Liver (tissue), 9 donors: ENCODE measurements around the gene CEP250. TPM values are rescaled to one million over a fixed set of nuclear protein-coding genes. Genes with fewer than 3 reads are reported as not detected.

Experiments
- DNase-seq: peaks from one replicate; pipeline ENCODE4 v3.0.0-alpha.2; 2017; ENCODE audit warnings: low spot score
- H3K27ac ChIP-seq, 2 donors: one replicate each; pipeline ENCODE4 v1.7.0; 2013; ENCODE audit warnings: inconsistent platforms in 2 of 2, low read length in 2 of 2, control low read depth in 1 of 2, low read depth in 1 of 2, mild to moderate bottlenecking in 1 of 2
- H3K27me3 ChIP-seq, 4 donors: one replicate each; pipeline versions ENCODE4 v1.6.1 to v1.7.0; 2013; ENCODE audit warnings: low read length in 3 of 4, inconsistent platforms in 1 of 4, mild to moderate bottlenecking in 1 of 4, moderate library complexity in 1 of 4; ENCODE audit not compliant: control insufficient read depth in 4 of 4, insufficient read depth in 4 of 4
- H3K36me3 ChIP-seq, 4 donors: one replicate each; pipeline versions ENCODE4 v1.6.1 to v1.7.0; 2013; ENCODE audit warnings: low read length in 3 of 4, mild to moderate bottlenecking in 3 of 4, low read depth in 1 of 4, moderate library complexity in 1 of 4; ENCODE audit not compliant: control insufficient read depth in 4 of 4, insufficient read depth in 3 of 4
- H3K4me1 ChIP-seq, 4 donors: one replicate each; pipeline versions ENCODE4 v1.6.1 to v1.7.0; 2013; ENCODE audit warnings: low read length in 3 of 4, mild to moderate bottlenecking in 3 of 4, moderate library complexity in 1 of 4; ENCODE audit not compliant: control insufficient read depth in 4 of 4, insufficient read depth in 4 of 4
- H3K4me3 ChIP-seq, 3 donors: one replicate each; pipeline versions ENCODE4 v1.6.1 to v1.7.0; 2013; ENCODE audit warnings: low read length in 3 of 3, control low read depth in 1 of 3, low read depth in 1 of 3, mild to moderate bottlenecking in 1 of 3
- H3K9ac ChIP-seq, 2 donors: one replicate each; pipeline ENCODE4 v1.7.0; 2013; ENCODE audit warnings: low read length in 2 of 2, mild to moderate bottlenecking in 2 of 2, moderate library complexity in 2 of 2, control low read depth in 1 of 2, low read depth in 1 of 2
- H3K9me3 ChIP-seq, 4 donors: one replicate each; pipeline versions ENCODE4 v1.6.1 to v1.7.0; 2013; ENCODE audit warnings: low read length in 3 of 4; ENCODE audit not compliant: control insufficient read depth in 4 of 4
- CTCF ChIP-seq: fragments of 150-350 bp; IDR thresholded peaks from 2 replicates; pipeline ENCODE4 v1.5.1; 2017; ENCODE audit warnings: improper control_type of control experiment, low read depth, low read length; ENCODE audit not compliant: missing input control
- FOXA2 ChIP-seq: IDR thresholded peaks from 2 replicates; pipeline ENCODE4 v1.6.1; 2016; ENCODE audit warnings: antibody characterized with exemption
- GABPA ChIP-seq, 2 donors: IDR thresholded peaks in 1 of 2; conservative IDR thresholded peaks in 1 of 2; 2 replicates each; pipeline ENCODE4 v1.6.1; 2016; ENCODE audit warnings: antibody characterized with exemption in 2 of 2, mild to moderate bottlenecking in 1 of 2, moderate library complexity in 1 of 2
- HNF4A ChIP-seq, 2 donors: conservative IDR thresholded peaks; 2 replicates each; pipeline ENCODE4 v1.6.1; 2016; ENCODE audit warnings: antibody characterized with exemption in 2 of 2, mild to moderate bottlenecking in 2 of 2
- HNF4G ChIP-seq: IDR thresholded peaks from 2 replicates; pipeline ENCODE4 v1.6.1; 2016; ENCODE audit warnings: antibody characterized with exemption
- JUND ChIP-seq, 2 donors: IDR thresholded peaks; 2 replicates each; pipeline ENCODE4 v1.6.1; 2016; ENCODE audit warnings: antibody characterized with exemption in 2 of 2
- NR2F2 ChIP-seq: IDR thresholded peaks from 2 replicates; pipeline ENCODE4 v1.6.1; 2016; ENCODE audit warnings: antibody characterized with exemption
- RAD21 ChIP-seq, 2 donors: IDR thresholded peaks; 2 replicates each; pipeline ENCODE4 v1.6.1; 2016; ENCODE audit warnings: antibody characterized with exemption in 2 of 2, mild to moderate bottlenecking in 2 of 2
- RXRA ChIP-seq, 2 donors: IDR thresholded peaks; 2 replicates each; pipeline ENCODE4 v1.6.1; 2017 to 2018; ENCODE audit warnings: antibody characterized with exemption in 2 of 2, mild to moderate bottlenecking in 1 of 2
- SP1 ChIP-seq: IDR thresholded peaks from 2 replicates; pipeline ENCODE4 v1.6.1; 2018; ENCODE audit warnings: antibody characterized with exemption, mild to moderate bottlenecking
- TAF1 ChIP-seq: conservative IDR thresholded peaks from 2 replicates; pipeline ENCODE4 v1.6.1; 2016; ENCODE audit warnings: antibody characterized with exemption, mild to moderate bottlenecking
- YY1 ChIP-seq: IDR thresholded peaks from 2 replicates; pipeline ENCODE4 v1.6.1; 2016; ENCODE audit warnings: antibody characterized with exemption, mild to moderate bottlenecking
- WGBS: extraction: QIAGEN DNeasy Blood & Tissue Kit; methylation state at CpG from one replicate; pipeline ENCODE4 v1.1.7; 2013; 5-methylcytosine and 5-hydroxymethylcytosine counted together
- polyA plus RNA-seq, 2 donors: library from polyadenylated mRNA; stranded (reverse) in 1 of 2; unstranded in 1 of 2; fragments of 200-250 nt in 1 of 2; fragments of >200 nt in 1 of 2; fragmentation: Nextera tagmentation in 1 of 2; extraction: Ambion mirVana in 1 of 2; gene quantifications; one replicate each; pipeline versions ENCODE4 v1.2.1 to v1.2.3, GENCODE V29; 2013 to 2015
- total RNA-seq, 2 donors: library from RNA; depleted of rRNA; stranded (reverse); fragments of >200 nt; gene quantifications; one replicate each; pipeline ENCODE4 v1.2.3, GENCODE V29; 2014
- TF ChIP-seq, protein P1 (sequence below): IDR thresholded peaks from 2 replicates; pipeline ENCODE4 v1.6.1; 2016; ENCODE audit warnings: antibody characterized with exemption
- TF ChIP-seq, protein P2 (sequence below): IDR thresholded peaks from 2 replicates; pipeline ENCODE4 v1.6.1; 2016; ENCODE audit warnings: antibody characterized with exemption
- TF ChIP-seq, protein P3 (sequence below): IDR thresholded peaks from 2 replicates; pipeline ENCODE4 v1.6.1; 2016; ENCODE audit warnings: antibody characterized with exemption
- donor health status: healthy.
- donor health status: healthy.
- donor health status: healthy.
- donor health status: healthy.
- donor health status: healthy.

CEP250 gene
- total and polyA plus RNA-seq, 4 donors = 3.4 to 13.3 (median 8.3) TPM

DNA sequence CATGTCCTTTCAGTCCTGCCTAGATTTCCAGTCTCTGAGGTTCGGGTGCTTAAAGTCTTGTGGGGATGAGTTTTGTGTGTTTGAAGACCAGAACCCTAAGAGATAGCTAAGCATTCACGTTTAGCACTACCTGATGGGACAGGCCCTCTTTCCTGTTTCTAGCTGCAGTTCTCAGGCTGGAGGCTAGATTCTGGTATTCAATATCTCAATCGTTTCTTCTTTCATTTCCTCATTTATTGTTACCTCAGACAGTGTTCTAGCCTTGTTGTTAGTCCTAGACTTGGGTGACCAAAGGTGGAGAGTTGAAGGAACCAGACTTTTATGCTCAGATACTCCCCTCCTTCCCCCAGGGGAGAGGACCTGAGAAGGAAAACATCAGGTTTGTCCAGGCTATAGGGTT lies 16.8 kb downstream of the CEP250 start (continued):
- TF ChIP-seq RAD21 (IDR thresholded peaks at IDR 0.05) (no peak), TAF1 (no peak), RXRA (IDR thresholded peaks at IDR 0.05) (no peak), HNF4G (no peak)

- TF ChIP-seq HNF4A (conservative IDR thresholded peaks at IDR 0.05) = no peak
- no peak for TF ChIP-seq GABPA (IDR thresholded peaks at IDR 0.05 in 1 of 2, conservative IDR thresholded peaks at IDR 0.05 in 1 of 2)
- no peak for TF ChIP-seq SP1
- TF ChIP-seq, protein P1, sequence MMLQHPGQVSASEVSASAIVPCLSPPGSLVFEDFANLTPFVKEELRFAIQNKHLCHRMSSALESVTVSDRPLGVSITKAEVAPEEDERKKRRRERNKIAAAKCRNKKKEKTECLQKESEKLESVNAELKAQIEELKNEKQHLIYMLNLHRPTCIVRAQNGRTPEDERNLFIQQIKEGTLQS = no peak
- TF ChIP-seq FOXA2 = no peak
- 84% methylated on average over 8 of the region's 8 CpGs for WGBS
- Histone ChIP-seq H3K36me3 (peaks cover 0 to 63% (median 34%) of the 10 kb centered on the region in 4 donors), H3K9ac (no peak overlapping the region), H3K4me1 (peaks cover 0 to under 1% (median 0%) of the 10 kb centered on the region in 4 donors), H3K9me3 (no peaks in the 10 kb centered on the region), H3K27me3 (no peaks in the 10 kb centered on the region), H3K4me3 (no peak overlapping the region), H3K27ac (no peak overlapping the region)
- no peak for DNase-seq
Observed at GRCh38 chr20:35473684-35474083, 18.3 kb downstream of the CEP250 start.

- H3K9ac ChIP-seq = no peak overlapping the region
- 92% methylated on average over 2 of the region's 2 CpGs for WGBS
- DNase-seq = no peak
- TF ChIP-seq GABPA (IDR thresholded peaks at IDR 0.05 in 1 of 2, conservative IDR thresholded peaks at IDR 0.05 in 1 of 2) (no peak), JUND (IDR thresholded peaks at IDR 0.05) (no peak), HNF4A (conservative IDR thresholded peaks at IDR 0.05) (no peak), SP1 (no peak), YY1 (no peak), RXRA (IDR thresholded peaks at IDR 0.05) (no peak), TAF1 (no peak), FOXA2 (no peak), CTCF (no peak), NR2F2 (no peak)
- TF ChIP-seq, protein P1 = no peak
- TF ChIP-seq, protein P2, sequence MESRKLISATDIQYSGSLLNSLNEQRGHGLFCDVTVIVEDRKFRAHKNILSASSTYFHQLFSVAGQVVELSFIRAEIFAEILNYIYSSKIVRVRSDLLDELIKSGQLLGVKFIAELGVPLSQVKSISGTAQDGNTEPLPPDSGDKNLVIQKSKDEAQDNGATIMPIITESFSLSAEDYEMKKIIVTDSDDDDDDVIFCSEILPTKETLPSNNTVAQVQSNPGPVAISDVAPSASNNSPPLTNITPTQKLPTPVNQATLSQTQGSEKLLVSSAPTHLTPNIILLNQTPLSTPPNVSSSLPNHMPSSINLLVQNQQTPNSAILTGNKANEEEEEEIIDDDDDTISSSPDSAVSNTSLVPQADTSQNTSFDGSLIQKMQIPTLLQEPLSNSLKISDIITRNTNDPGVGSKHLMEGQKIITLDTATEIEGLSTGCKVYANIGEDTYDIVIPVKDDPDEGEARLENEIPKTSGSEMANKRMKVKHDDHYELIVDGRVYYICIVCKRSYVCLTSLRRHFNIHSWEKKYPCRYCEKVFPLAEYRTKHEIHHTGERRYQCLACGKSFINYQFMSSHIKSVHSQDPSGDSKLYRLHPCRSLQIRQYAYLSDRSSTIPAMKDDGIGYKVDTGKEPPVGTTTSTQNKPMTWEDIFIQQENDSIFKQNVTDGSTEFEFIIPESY = no peak
- TF ChIP-seq, protein P3, sequence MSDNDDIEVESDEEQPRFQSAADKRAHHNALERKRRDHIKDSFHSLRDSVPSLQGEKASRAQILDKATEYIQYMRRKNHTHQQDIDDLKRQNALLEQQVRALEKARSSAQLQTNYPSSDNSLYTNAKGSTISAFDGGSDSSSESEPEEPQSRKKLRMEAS = no peak
- no peak overlapping the region for H3K27ac ChIP-seq
- no peaks in the 10 kb centered on the region for H3K9me3 ChIP-seq
- no peak overlapping the region for H3K4me3 ChIP-seq
- H3K27me3 ChIP-seq = no peaks in the 10 kb centered on the region
- H3K4me1 ChIP-seq = no peaks in the 10 kb centered on the region
- H3K36me3 ChIP-seq = peaks cover 2 to 70% (median 38%) of the 10 kb centered on the region in 4 donors
Observed at GRCh38 chr20:35474303-35474871, 19.0 kb downstream of the CEP250 start.
